Endothelial cell of umbilical vein (primary cell): Measurements from ENCODE around the gene HERPUD1.
"Not testable (repeated sequence)": the region's sequence is repeated elsewhere in the genome, so short reads cannot be mapped to it uniquely, and the experiment has no call there.

Source experiments
- CTCF ChIP-seq, 2 donors: IDR thresholded peaks; 1 replicate in 1 of 2; 2 replicates in 1 of 2; pipeline ENCODE4 v1.5.1; 2011; ENCODE audit warnings: low read length in 2 of 2, mild to moderate bottlenecking in 2 of 2, moderate library complexity in 2 of 2, control low read depth in 1 of 2, inconsistent platforms in 1 of 2, low read depth in 1 of 2; ENCODE audit not compliant: insufficient read depth in 1 of 2; ENCODE audit errors: extremely low read depth in 1 of 2
- EZH2 ChIP-seq: IDR thresholded peaks from 2 replicates; pipeline ENCODE4 v1.6.1; 2012; ENCODE audit warnings: borderline replicate concordance, low read depth, mild to moderate bottlenecking, moderate library complexity, low read length, inconsistent platforms; ENCODE audit not compliant: severe bottlenecking
- MAX ChIP-seq: IDR thresholded peaks from 2 replicates; pipeline ENCODE4 v1.6.1; 2011; ENCODE audit not compliant: insufficient read depth, insufficient read length
- POLR2A ChIP-seq: IDR thresholded peaks from 2 replicates; pipeline ENCODE4 v1.6.1; 2012; ENCODE audit warnings: low read depth, mild to moderate bottlenecking, control low read depth, low read length
- POLR2AphosphoS5 ChIP-seq: IDR thresholded peaks from 2 replicates; pipeline ENCODE4 v1.6.1; 2012; ENCODE audit warnings: low read depth, mild to moderate bottlenecking, control low read depth, low read length, moderate library complexity; ENCODE audit not compliant: insufficient read depth

GRCh38 chr16:56973899-56974298 is 42.0 kb downstream of the HERPUD1 start:
- TF ChIP-seq POLR2A; EZH2; CTCF (IDR thresholded peaks at IDR 0.05; ENCODE audit: extremely low read depth in 1 of 2, insufficient read depth in 1 of 2, low read depth in 1 of 2, low read length in 2 of 2); MAX; POLR2AphosphoS5: not testable (repeated sequence)
